Effector memory CD8-positive, alpha-beta T cell (primary cell): ENCODE data around the gene PSMB11.
A peak's percentile ranks its signal among the peaks of the same experiment; 100 is the strongest.
"Not testable (repeated sequence)": the region's sequence is repeated elsewhere in the genome, so short reads cannot be mapped to it uniquely, and the experiment has no call there.

Experiments
- ATAC-seq: fragments of 150-1000 bp; cut with Tn5 transposase; replicated peaks from 2 replicates; pipeline ENCODE4 v1.10.0; 2021; ENCODE audit warnings: mild to moderate bottlenecking, moderate library complexity
- DNase-seq, 3 experiments: peaks; one replicate each; pipeline ENCODE4 v3.0.0; 2021
- H3K27ac Mint-ChIP-seq, 2 donors: one replicate each; pipeline ENCODE4 v1.8.0; 2022; ENCODE audit warnings: mild to moderate bottlenecking in 2 of 2, mixed read lengths in 2 of 2, moderate library complexity in 2 of 2
- H3K27me3 Mint-ChIP-seq, 2 donors: one replicate each; pipeline ENCODE4 v1.8.0; 2022; ENCODE audit warnings: mixed read lengths in 2 of 2
- H3K36me3 Mint-ChIP-seq: one replicate; pipeline ENCODE4 v1.8.0; 2022; ENCODE audit warnings: mild to moderate bottlenecking, moderate library complexity, mixed read lengths; ENCODE audit not compliant: insufficient read depth
- H3K4me1 Mint-ChIP-seq, 2 donors: one replicate each; pipeline ENCODE4 v1.8.0; 2022; ENCODE audit warnings: low read depth in 2 of 2, mixed read lengths in 2 of 2
- H3K4me3 Mint-ChIP-seq, 2 donors: one replicate each; pipeline ENCODE4 v1.8.0; 2022; ENCODE audit warnings: mild to moderate bottlenecking in 2 of 2, mixed read lengths in 2 of 2, moderate library complexity in 2 of 2
- H3K9me3 Mint-ChIP-seq, 2 donors: one replicate each; pipeline ENCODE4 v1.8.0; 2022; ENCODE audit warnings: mixed read lengths in 2 of 2

The PSMB11 gene

GRCh38 chr14:23006544-23007419 lies 35.2 kb upstream of the PSMB11 start:
- peaks cover 12% of the 10 kb centered on the region for H3K36me3 Mint-ChIP-seq
- ATAC-seq, result peak; percentile 94
- H3K9me3 Mint-ChIP-seq, result no peaks in the 10 kb centered on the region
- H3K4me1 Mint-ChIP-seq, result peaks cover 12 to 25% of the 10 kb centered on the region in 2 donors
- peak; percentile 96 to 97 (median 97) for DNase-seq
- no peaks in the 10 kb centered on the region for H3K27me3 Mint-ChIP-seq
- H3K4me3 Mint-ChIP-seq, result peak overlapping the region; percentile 97
- H3K27ac Mint-ChIP-seq, result peak overlapping the region; percentile 97 to 98

GRCh38 chr14:23008831-23009230 lies 33.2 kb upstream of the PSMB11 start:
- H3K4me1 Mint-ChIP-seq, result peaks cover 12 to 25% of the 10 kb centered on the region in 2 donors

GRCh38 chr14:23009483-23009938 lies 32.5 kb upstream of the PSMB11 start:
- peaks cover 12 to 25% of the 10 kb centered on the region in 2 donors for H3K4me1 Mint-ChIP-seq
- H3K9me3 Mint-ChIP-seq, result no peaks in the 10 kb centered on the region
- ATAC-seq, result no peak
- peak overlapping the region; percentile 83 to 86 for H3K4me3 Mint-ChIP-seq
- no peaks in the 10 kb centered on the region for H3K27me3 Mint-ChIP-seq
- DNase-seq, result no peak
- peak overlapping the region; percentile 76 to 96 for H3K27ac Mint-ChIP-seq
- H3K36me3 Mint-ChIP-seq, result peaks cover 12% of the 10 kb centered on the region

More at GRCh38 chr14:23008831-23009230, 33.2 kb upstream of the PSMB11 start:
- H3K4me3 Mint-ChIP-seq, result peak overlapping the region; percentile 43 to 83
- DNase-seq (no peak), ATAC-seq (no peak)
- H3K9me3 Mint-ChIP-seq, result no peaks in the 10 kb centered on the region
- H3K27ac Mint-ChIP-seq, result peak overlapping the region in 1 of 2 donors; percentile 47
- peaks cover 12% of the 10 kb centered on the region for H3K36me3 Mint-ChIP-seq
- H3K27me3 Mint-ChIP-seq, result no peaks in the 10 kb centered on the region

GRCh38 chr14:23009939-23010726 lies 31.9 kb upstream of the PSMB11 start, which contains the start of gene C14orf93:
Gene C14orf93 (minus strand): TSS chr14:23010143. CDS start chr14:22999023, 11,120 bp downstream.
- Mint-ChIP-seq H3K4me3 (peak within 1 kb of the TSS; percentile 83 to 86), H3K36me3 (peaks cover 12% of the 10 kb centered on the region), H3K4me1 (peaks cover 12 to 25% of the 10 kb centered on the region in 2 donors), H3K27me3 (no peaks in the 10 kb centered on the region), H3K9me3 (no peaks in the 10 kb centered on the region), H3K27ac (peak within 1 kb of the TSS; percentile 80 to 96)
- peak; percentile 23 for ATAC-seq
- peak; percentile 64 to 68 (median 68) for DNase-seq

- Mint-ChIP-seq H3K36me3 (no peaks in the 10 kb centered on the region), H3K27ac (no peak overlapping the region), H3K27me3 (no peaks in the 10 kb centered on the region), H3K4me3 (no peak overlapping the region), H3K9me3 (no peaks in the 10 kb centered on the region), H3K4me1 (peaks cover 6 to 8% of the 10 kb centered on the region in 2 donors)
- ATAC-seq, result no peak
- no peak for DNase-seq
These were observed 28.8 kb upstream of the PSMB11 start for GRCh38 chr14:23013054-23013748.

- H3K27me3 Mint-ChIP-seq, H3K27ac Mint-ChIP-seq, H3K4me1 Mint-ChIP-seq, H3K36me3 Mint-ChIP-seq, H3K9me3 Mint-ChIP-seq, H3K4me3 Mint-ChIP-seq, ATAC-seq, DNase-seq: not testable (repeated sequence)
These were observed 28.3 kb upstream of the PSMB11 start for GRCh38 chr14:23013749-23014054.

- Mint-ChIP-seq H3K36me3 (no peaks in the 10 kb centered on the region), H3K27me3 (no peaks in the 10 kb centered on the region), H3K4me1 (peaks cover 0 to 3% of the 10 kb centered on the region in 2 donors), H3K9me3 (no peaks in the 10 kb centered on the region), H3K4me3 (no peak overlapping the region), H3K27ac (no peak overlapping the region)
- no peak for ATAC-seq
- DNase-seq, result no peak
These were observed 26.4 kb upstream of the PSMB11 start for GRCh38 chr14:23015618-23016017.

- no peaks in the 10 kb centered on the region for H3K36me3 Mint-ChIP-seq
- H3K27ac Mint-ChIP-seq, result no peak overlapping the region
These were observed 24.9 kb upstream of the PSMB11 start for GRCh38 chr14:23017091-23017490.

GRCh38 chr14:23018107-23018506 lies 23.9 kb upstream of the PSMB11 start:
- Mint-ChIP-seq H3K36me3 (no peaks in the 10 kb centered on the region), H3K4me3 (no peak overlapping the region), H3K4me1 (peaks cover 0 to 3% of the 10 kb centered on the region in 2 donors), H3K9me3 (no peaks in the 10 kb centered on the region), H3K27ac (no peak overlapping the region), H3K27me3 (no peaks in the 10 kb centered on the region)
- DNase-seq (no peak), ATAC-seq (no peak)

More at GRCh38 chr14:23017091-23017490, 24.9 kb upstream of the PSMB11 start:
- ATAC-seq, result no peak
- no peaks in the 10 kb centered on the region for H3K9me3 Mint-ChIP-seq
- H3K27me3 Mint-ChIP-seq, result no peaks in the 10 kb centered on the region
- no peak overlapping the region for H3K4me3 Mint-ChIP-seq
- H3K4me1 Mint-ChIP-seq, result no peaks in the 10 kb centered on the region
- DNase-seq, result no peak

GRCh38 chr14:23020143-23021128 lies 21.6 kb upstream of the PSMB11 start:
- Mint-ChIP-seq H3K36me3 (no peaks in the 10 kb centered on the region), H3K27ac (no peak overlapping the region), H3K4me3 (no peak overlapping the region), H3K4me1 (peaks cover 2 to 17% of the 10 kb centered on the region in 2 donors), H3K9me3 (no peaks in the 10 kb centered on the region), H3K27me3 (no peaks in the 10 kb centered on the region)
- ATAC-seq, result no peak
- DNase-seq, result no peak

GRCh38 chr14:23021434-23021833 lies 20.6 kb upstream of the PSMB11 start:
- H3K4me3 Mint-ChIP-seq, result no peak overlapping the region
- H3K36me3 Mint-ChIP-seq, result peaks cover 4% of the 10 kb centered on the region
- no peaks in the 10 kb centered on the region for H3K9me3 Mint-ChIP-seq

GRCh38 chr14:23021889-23022442 lies 20.0 kb upstream of the PSMB11 start:
- no peaks in the 10 kb centered on the region for H3K27me3 Mint-ChIP-seq
- DNase-seq, result no peak
- H3K27ac Mint-ChIP-seq, result no peak overlapping the region
- H3K36me3 Mint-ChIP-seq, result peaks cover 4% of the 10 kb centered on the region
- ATAC-seq, result no peak
- H3K4me1 Mint-ChIP-seq, result peaks cover 5 to 20% of the 10 kb centered on the region in 2 donors
- H3K4me3 Mint-ChIP-seq, result no peak overlapping the region
- no peaks in the 10 kb centered on the region for H3K9me3 Mint-ChIP-seq

More at GRCh38 chr14:23021434-23021833, 20.6 kb upstream of the PSMB11 start:
- Mint-ChIP-seq H3K27me3 (no peaks in the 10 kb centered on the region), H3K27ac (no peak overlapping the region), H3K4me1 (peaks cover 5 to 20% of the 10 kb centered on the region in 2 donors)
- ATAC-seq (no peak), DNase-seq (no peak)
